Endothelial cell of umbilical vein (primary cell): Measurements from ENCODE around the gene MTCH1. TPM values are rescaled to one million over a fixed set of nuclear protein-coding genes. Genes with fewer than 3 reads are reported as not detected.

Source experiments
- BruUV-seq: library from RNA; stranded (reverse); fragments of 400-500 nt; replicated peaks from 2 replicates; lab custom pipeline; 2021; lab: Mats Ljungman, UMichigan
- CTCF ChIA-PET: fragments of 300-600, 350-600 bp; sonication (Branson Sonifier 250); formaldehyde crosslinking; loops from one replicate; lab custom pipeline; 2021; ENCODE audit warnings: antibody characterized with exemption, inconsistent platforms; lab: Charles Lee
- POLR2A ChIA-PET: fragments of 300-600, 350-600 bp; sonication (Branson Sonifier 250); formaldehyde crosslinking; loops from one replicate; lab custom pipeline; 2021; ENCODE audit warnings: antibody characterized with exemption, inconsistent platforms; lab: Charles Lee
- DNase-seq: peaks from one replicate; pipeline ENCODE4 v3.0.0-alpha.2; 2011; ENCODE audit warnings: low read depth, low spot score
- FAIRE-seq: peaks from 2 replicates; lab custom pipeline; 2011; peaks lifted over from hg19 to GRCh38; lab: Jason Lieb, UNC
- H2AFZ ChIP-seq: 2 replicates; pipeline ENCODE4 v1.6.0; 2012; ENCODE audit warnings: low read depth, low read length, control low read depth, inconsistent platforms
- H3K27ac ChIP-seq: 2 replicates; pipeline ENCODE4 v1.5.1; 2011; ENCODE audit warnings: low read depth, mild to moderate bottlenecking, control low read depth, low read length, moderate library complexity; ENCODE audit not compliant: insufficient read depth
- H3K27me3 ChIP-seq, 2 experiments: 2 replicates each; pipeline versions ENCODE4 v1.6.0 to v1.6.1; 2011; ENCODE audit warnings: low read length in 2 of 2, mixed read lengths in 1 of 2; ENCODE audit not compliant: control insufficient read depth in 2 of 2, insufficient read depth in 2 of 2
- H3K36me3 ChIP-seq, 2 experiments: 2 replicates in 1 of 2; 3 replicates in 1 of 2; pipeline ENCODE4 v1.5.1; 2011; ENCODE audit warnings: low read length in 2 of 2, mild to moderate bottlenecking in 1 of 2, moderate library complexity in 1 of 2; ENCODE audit not compliant: control insufficient read depth in 2 of 2, insufficient read depth in 2 of 2; ENCODE audit errors: extremely low read depth in 1 of 2
- H3K4me1 ChIP-seq: 3 replicates; pipeline ENCODE4 v1.5.1; 2011; ENCODE audit warnings: mild to moderate bottlenecking, low read length; ENCODE audit not compliant: control insufficient read depth, insufficient read depth; ENCODE audit errors: extremely low read depth
- H3K4me2 ChIP-seq: 2 replicates; pipeline ENCODE4 v1.6.1; 2011; ENCODE audit warnings: low read length, control low read depth, mixed read lengths; ENCODE audit not compliant: insufficient read depth
- H3K4me3 ChIP-seq, 3 experiments: fragments of 200-600 bp in 1 of 3; sonication (generic), shearing (Covaris generic) in 1 of 3; replicated peaks in 1 of 3; 2 replicates each; pipeline ENCODE4 v1.5.1; 2011 to 2016; ENCODE audit warnings: control low read depth in 3 of 3, low read length in 3 of 3, mild to moderate bottlenecking in 2 of 3, inconsistent platforms in 1 of 3, low read depth in 1 of 3, moderate library complexity in 1 of 3; ENCODE audit not compliant: insufficient read depth in 1 of 3
- H3K79me2 ChIP-seq: 2 replicates; pipeline ENCODE4 v1.6.0; 2012; ENCODE audit warnings: low read length, inconsistent platforms; ENCODE audit not compliant: control insufficient read depth, insufficient read depth
- H3K9ac ChIP-seq: replicated peaks from 2 replicates; pipeline ENCODE3; 2011; ENCODE audit warnings: low read length, control low read depth; ENCODE audit not compliant: insufficient read depth; ENCODE audit errors: extremely low read depth
- H3K9me1 ChIP-seq: replicated peaks from 3 replicates; pipeline ENCODE4 v1.6.0; 2011; ENCODE audit warnings: mild to moderate bottlenecking, low read length; ENCODE audit not compliant: control insufficient read depth, insufficient read depth; ENCODE audit errors: extremely low read depth
- H3K9me3 ChIP-seq: replicated peaks from 2 replicates; pipeline ENCODE4 v1.5.1; 2012; ENCODE audit warnings: low read length, inconsistent platforms; ENCODE audit not compliant: control insufficient read depth, insufficient read depth
- H4K20me1 ChIP-seq: replicated peaks from 2 replicates; pipeline ENCODE3; 2011; ENCODE audit warnings: mild to moderate bottlenecking, low read length; ENCODE audit not compliant: control insufficient read depth, insufficient read depth; ENCODE audit errors: extremely low read depth
- CTCF ChIP-seq, 2 donors: IDR thresholded peaks; 1 replicate in 1 of 2; 2 replicates in 1 of 2; pipeline ENCODE4 v1.5.1; 2011; ENCODE audit warnings: low read length in 2 of 2, mild to moderate bottlenecking in 2 of 2, moderate library complexity in 2 of 2, control low read depth in 1 of 2, inconsistent platforms in 1 of 2, low read depth in 1 of 2; ENCODE audit not compliant: insufficient read depth in 1 of 2; ENCODE audit errors: extremely low read depth in 1 of 2
- EZH2 ChIP-seq: IDR thresholded peaks from 2 replicates; pipeline ENCODE4 v1.6.1; 2012; ENCODE audit warnings: borderline replicate concordance, low read depth, mild to moderate bottlenecking, moderate library complexity, low read length, inconsistent platforms; ENCODE audit not compliant: severe bottlenecking
- FOS ChIP-seq: IDR thresholded peaks from 2 replicates; pipeline ENCODE4 v1.6.1; 2011; ENCODE audit warnings: mild to moderate bottlenecking, low read length, moderate library complexity, borderline replicate concordance; ENCODE audit not compliant: insufficient read depth
- MAX ChIP-seq: IDR thresholded peaks from 2 replicates; pipeline ENCODE4 v1.6.1; 2011; ENCODE audit not compliant: insufficient read depth, insufficient read length
- MYC ChIP-seq: IDR thresholded peaks from one replicate; pipeline ENCODE4 v1.6.1; 2011; ENCODE audit warnings: mild to moderate bottlenecking, low read depth, low read length
- dilution Hi-C: fragments of 300-500 bp; cut with MboI; formaldehyde crosslinking; loops from one replicate; pipeline ENCODE4 v1.15.0; 2019; ENCODE audit warnings: low sequenced_read_pairs; ENCODE audit not compliant: extremely low pct_ligation_motif_present
- intact Hi-C: fragments of 100-400 bp; cut with micrococcal nuclease; formaldehyde crosslinking; loops from one replicate; pipeline ENCODE4 v1.10.0; 2022
- polyA plus RNA-seq, 4 experiments: library from polyadenylated mRNA; depleted of rRNA in 3 of 4; stranded (reverse) in 3 of 4; unstranded in 1 of 4; fragments of >200 nt; gene quantifications; 2 replicates each; pipeline versions ENCODE4 v1.2.1 to v1.2.3, GENCODE V29; 2011 to 2012; ENCODE audit warnings: missing spikeins in 1 of 4
- total RNA-seq: library from RNA; stranded (reverse); gene quantifications from 2 replicates; pipeline ENCODE4 v1.2.3, GENCODE V29; 2021

The MTCH1 gene
- total and polyA plus RNA-seq, 2 donors (not counting 3 experiments of a cell fraction or from before 2014, with no cell fraction given) = 218 to 228 TPM

- CTCF ChIA-PET = interaction anchor here (1.7 kb wide), 2 partner anchors 50 to 199 kb away, joined by 4 to 6 read pairs; no protein-coding TSS in a partner anchor
- Histone ChIP-seq H3K36me3 (peaks cover 10 to 24% of the 10 kb centered on the region in 2 experiments), H2AFZ (no peak overlapping the region), H3K9me3 (no peaks in the 10 kb centered on the region), H3K27me3 (no peaks in the 10 kb centered on the region), H3K9me1 (no peaks in the 10 kb centered on the region), H3K4me2 (no peak overlapping the region), H3K4me3 (no peak overlapping the region), H3K79me2 (no peaks in the 10 kb centered on the region), H3K9ac (no peak overlapping the region), H4K20me1 (no peaks in the 10 kb centered on the region), H3K27ac (no peak overlapping the region), H3K4me1 (peaks cover 3% of the 10 kb centered on the region)
- no peak for FAIRE-seq
- TF ChIP-seq EZH2 = no peak
- no peak for TF ChIP-seq MYC
- TF ChIP-seq FOS = no peak
- DNase-seq = no peak
- dilution Hi-C loops = no loop called here
- no TSS peak for BruUV-seq
- POLR2A ChIA-PET = no interaction called here
- intact Hi-C loops = no loop called here
Observed at GRCh38 chr6:36964908-36965307, 21.1 kb downstream of the MTCH1 start.

- Histone ChIP-seq H3K27ac (no peak overlapping the region), H3K4me3 (no peak overlapping the region), H3K36me3 (peaks cover 4 to 18% of the 10 kb centered on the region in 2 experiments), H3K4me2 (no peak overlapping the region), H3K4me1 (peaks cover 3% of the 10 kb centered on the region), H4K20me1 (no peaks in the 10 kb centered on the region), H2AFZ (no peak overlapping the region), H3K9me3 (no peaks in the 10 kb centered on the region), H3K9ac (no peak overlapping the region), H3K9me1 (no peaks in the 10 kb centered on the region), H3K79me2 (no peaks in the 10 kb centered on the region), H3K27me3 (no peaks in the 10 kb centered on the region)
- ChIA-PET CTCF (no interaction called here), POLR2A (no interaction called here)
- intact Hi-C loops = no loop called here
- FAIRE-seq (no peak), DNase-seq (no peak)
- no TSS peak for BruUV-seq
- dilution Hi-C loops = no loop called here
- TF ChIP-seq MYC (no peak), EZH2 (no peak), CTCF (IDR thresholded peaks at IDR 0.05; ENCODE audit: extremely low read depth in 1 of 2, insufficient read depth in 1 of 2, low read depth in 1 of 2, low read length in 2 of 2) (no peak), MAX (no peak)
Observed at GRCh38 chr6:36964349-36964748, 21.6 kb downstream of the MTCH1 start.
